ENCODE measurements around the gene FCGR1A.
"Not testable (repeated sequence)": the region's sequence is repeated elsewhere in the genome, so short reads cannot be mapped to it uniquely, and the experiment has no call there.

Gene FCGR1A

GRCh38 chr1:149832316-149833126 is 50.0 kb downstream of the FCGR1A start:
- not testable (repeated sequence) for DNase-seq (ENCODE audit: low read depth in 2 of 2)

DNA sequence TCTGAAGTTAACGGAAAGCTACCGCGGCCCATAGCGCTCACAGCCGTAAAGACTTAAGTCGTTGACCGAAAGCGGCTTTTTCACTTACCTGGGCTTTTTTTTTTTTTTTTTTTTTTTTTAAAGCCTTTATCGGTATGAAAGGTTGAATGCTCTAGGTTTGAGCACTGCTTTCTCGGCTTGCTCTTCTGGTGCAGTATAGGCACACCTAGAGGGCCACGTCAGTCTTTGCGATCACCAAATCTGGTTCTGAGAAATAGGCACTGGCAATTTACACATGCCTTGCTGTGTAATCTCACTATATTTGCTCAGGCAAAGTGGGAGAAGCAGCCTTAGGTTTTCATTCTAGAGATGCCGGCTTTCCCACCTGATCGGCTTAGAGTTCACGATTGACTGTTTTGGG is 50.6 kb downstream of the FCGR1A start:
- not testable (repeated sequence) for DNase-seq (ENCODE audit: low read depth in 2 of 2)

DNA sequence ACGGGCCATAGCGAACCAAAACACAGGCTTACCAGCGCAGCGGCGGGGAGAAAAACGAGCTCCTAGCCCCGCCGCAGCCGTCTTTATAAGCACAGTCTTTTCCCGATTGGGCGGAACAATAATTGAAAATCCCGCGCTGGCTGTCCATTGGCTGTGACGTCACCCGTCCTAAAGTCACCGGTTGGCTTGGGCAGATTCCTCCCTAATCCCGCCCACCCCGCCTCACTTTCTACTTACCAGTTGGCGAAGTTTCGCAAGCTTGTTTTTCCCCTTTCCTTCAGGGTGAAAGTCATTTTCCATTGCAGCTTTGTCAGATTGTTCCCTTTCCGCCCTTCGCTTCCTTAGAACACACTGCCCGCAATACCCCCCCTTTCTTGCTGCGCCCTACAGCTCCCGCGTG is 58.7 kb downstream of the FCGR1A start:
- DNase-seq (ENCODE audit: low read depth in 2 of 2) = not testable (repeated sequence)

Data from stimulated activated CD4-positive, alpha-beta T cell treated with anti-CD3 and anti-CD28 coated beads, Interleukin-12 subunit alpha, Interleukin-12 subunit beta, amount 100 ng/mL, for 24 hours (primary cell).